Measurements from ENCODE around the gene EPHA5. TPM values are rescaled to one million over a fixed set of nuclear protein-coding genes. Genes with fewer than 3 reads are reported as not detected.

Gene EPHA5
- total RNA-seq, 4 donors from 2014 or later: 0.23 to 0.58 (median 0.37) TPM

DNA sequence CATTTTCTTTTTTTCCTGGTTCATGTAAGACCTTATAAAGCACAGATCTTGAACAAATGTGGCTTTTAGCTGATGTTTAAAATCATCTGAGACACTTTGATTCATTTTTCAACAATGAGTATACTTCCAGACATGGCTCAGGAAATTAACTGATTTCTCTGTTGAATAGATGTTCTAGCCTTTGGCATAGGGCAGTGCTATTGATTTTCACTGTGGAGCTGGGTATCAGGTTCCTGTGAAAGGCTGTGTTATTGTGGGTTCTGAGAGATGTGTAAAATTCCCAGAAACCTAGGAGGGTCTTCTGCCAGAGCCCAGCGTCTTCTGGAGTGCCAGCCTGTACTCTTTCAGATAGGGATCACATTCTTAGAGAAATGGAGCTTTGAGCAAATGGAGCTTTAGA is 278.9 kb downstream of the EPHA5 start:
- H3K4me3 ChIP-seq: no peak overlapping the region
- intact Hi-C loops (cut with DNase I): no loop called here

DNA sequence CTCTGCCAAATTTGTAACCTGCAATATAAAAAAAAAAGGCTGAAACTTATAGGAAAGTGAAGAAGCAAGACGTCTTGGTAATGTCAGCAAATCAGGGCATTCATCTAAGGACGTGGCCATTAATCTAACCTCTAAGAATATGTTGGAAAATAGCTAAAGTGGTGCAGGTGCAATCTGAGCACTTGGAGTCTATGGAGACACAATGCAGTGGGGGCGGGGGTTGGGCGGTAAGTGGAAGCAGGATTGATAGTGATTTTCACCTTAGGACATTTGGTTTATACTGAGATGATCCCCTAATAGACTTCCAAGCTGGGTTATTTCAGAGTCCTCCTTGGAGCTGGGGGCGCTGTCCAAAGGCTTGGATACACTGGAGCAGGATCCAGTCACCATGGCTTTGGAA is 283.4 kb downstream of the EPHA5 start:
- WGBS: 79% methylated on average over 5 of the region's 5 CpGs
- no peaks in the 10 kb centered on the region for H3K9me3 ChIP-seq
- TF ChIP-seq EP300 (IDR thresholded peaks at IDR 0.05): no peak
- TF ChIP-seq POLR2AphosphoS5 (IDR thresholded peaks at IDR 0.05): no peak
- TF ChIP-seq, protein P1, sequence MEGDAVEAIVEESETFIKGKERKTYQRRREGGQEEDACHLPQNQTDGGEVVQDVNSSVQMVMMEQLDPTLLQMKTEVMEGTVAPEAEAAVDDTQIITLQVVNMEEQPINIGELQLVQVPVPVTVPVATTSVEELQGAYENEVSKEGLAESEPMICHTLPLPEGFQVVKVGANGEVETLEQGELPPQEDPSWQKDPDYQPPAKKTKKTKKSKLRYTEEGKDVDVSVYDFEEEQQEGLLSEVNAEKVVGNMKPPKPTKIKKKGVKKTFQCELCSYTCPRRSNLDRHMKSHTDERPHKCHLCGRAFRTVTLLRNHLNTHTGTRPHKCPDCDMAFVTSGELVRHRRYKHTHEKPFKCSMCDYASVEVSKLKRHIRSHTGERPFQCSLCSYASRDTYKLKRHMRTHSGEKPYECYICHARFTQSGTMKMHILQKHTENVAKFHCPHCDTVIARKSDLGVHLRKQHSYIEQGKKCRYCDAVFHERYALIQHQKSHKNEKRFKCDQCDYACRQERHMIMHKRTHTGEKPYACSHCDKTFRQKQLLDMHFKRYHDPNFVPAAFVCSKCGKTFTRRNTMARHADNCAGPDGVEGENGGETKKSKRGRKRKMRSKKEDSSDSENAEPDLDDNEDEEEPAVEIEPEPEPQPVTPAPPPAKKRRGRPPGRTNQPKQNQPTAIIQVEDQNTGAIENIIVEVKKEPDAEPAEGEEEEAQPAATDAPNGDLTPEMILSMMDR (IDR thresholded peaks at IDR 0.05): no peak
- TF ChIP-seq POLR2A (IDR thresholded peaks at IDR 0.05; ENCODE audit: low read depth): no peak
- intact Hi-C loops (cut with DNase I): no loop called here
- H3K4me3 ChIP-seq: no peak overlapping the region
- H3K27ac ChIP-seq (replicated peaks in 1 of 4): no peak overlapping the region
- no peak for DNase-seq (ENCODE audit: extremely low spot score)
- no peaks in the 10 kb centered on the region for H3K4me1 ChIP-seq
- no peaks in the 10 kb centered on the region for H3K36me3 ChIP-seq
- H3K27me3 ChIP-seq: no peaks in the 10 kb centered on the region

More for the DNA sequence above, 278.9 kb downstream of the EPHA5 start:
- 88% methylated on average over 1 of the region's 1 CpG for WGBS
- Histone ChIP-seq H3K27ac (replicated peaks in 1 of 4) (no peak overlapping the region), H3K27me3 (no peaks in the 10 kb centered on the region), H3K4me1 (no peaks in the 10 kb centered on the region), H3K9me3 (peaks cover 0 to 8% (median 2%) of the 10 kb centered on the region in 4 donors), H3K36me3 (no peaks in the 10 kb centered on the region)
- no peak for DNase-seq (ENCODE audit: extremely low spot score)
- no peak for TF ChIP-seq EP300 (IDR thresholded peaks at IDR 0.05)
- TF ChIP-seq, protein P1 (IDR thresholded peaks at IDR 0.05): no peak
- TF ChIP-seq POLR2AphosphoS5 (IDR thresholded peaks at IDR 0.05): no peak
- TF ChIP-seq POLR2A (IDR thresholded peaks at IDR 0.05; ENCODE audit: low read depth): no peak

DNA sequence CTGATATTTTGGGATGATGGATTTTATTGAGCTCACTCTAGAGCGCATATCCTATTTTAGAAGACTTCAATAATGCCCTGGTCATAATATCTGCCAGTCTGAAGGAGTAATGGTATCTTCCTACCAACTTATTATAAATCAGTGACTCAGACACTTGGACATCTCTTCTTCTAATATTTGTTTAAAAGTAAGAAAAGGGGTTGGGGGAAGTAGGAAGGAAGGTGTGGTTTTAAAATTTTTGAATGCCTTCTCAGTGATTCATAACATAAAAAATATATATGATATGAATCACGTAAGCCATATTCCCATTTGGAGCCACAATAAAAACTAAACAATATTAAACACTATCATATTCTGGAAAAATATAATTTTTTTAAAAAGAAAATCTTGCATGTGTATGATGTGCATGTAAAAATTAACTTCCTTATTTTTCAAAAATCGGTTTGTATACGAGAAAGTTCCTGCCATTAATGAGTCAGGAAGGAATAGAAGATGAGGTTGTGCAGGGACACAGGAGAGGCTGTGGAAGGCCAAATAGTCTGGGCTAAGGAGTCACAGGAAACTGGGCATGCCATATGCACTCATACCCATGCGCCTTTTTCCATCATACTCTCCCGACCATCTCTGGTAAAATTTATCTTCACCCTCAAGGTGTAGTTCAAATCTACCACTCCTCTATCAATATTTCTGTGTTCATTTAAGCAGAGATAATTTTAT is 286.5 kb downstream of the EPHA5 start:
- no peak overlapping the region for H3K27ac ChIP-seq (replicated peaks in 1 of 4)
- DNase-seq (ENCODE audit: extremely low spot score): no peak
- intact Hi-C loops (cut with DNase I): no loop called here
- H3K9me3 ChIP-seq: no peaks in the 10 kb centered on the region
- H3K27me3 ChIP-seq: no peaks in the 10 kb centered on the region
- 85% methylated on average over 6 of the region's 6 CpGs for WGBS
- TF ChIP-seq POLR2AphosphoS5 (IDR thresholded peaks at IDR 0.05) (no peak), EP300 (IDR thresholded peaks at IDR 0.05) (no peak), POLR2A (IDR thresholded peaks at IDR 0.05; ENCODE audit: low read depth) (no peak)
- TF ChIP-seq, protein P1 (IDR thresholded peaks at IDR 0.05): no peak
- no peaks in the 10 kb centered on the region for H3K4me1 ChIP-seq
- no peaks in the 10 kb centered on the region for H3K36me3 ChIP-seq
- no peak overlapping the region for H3K4me3 ChIP-seq

DNA sequence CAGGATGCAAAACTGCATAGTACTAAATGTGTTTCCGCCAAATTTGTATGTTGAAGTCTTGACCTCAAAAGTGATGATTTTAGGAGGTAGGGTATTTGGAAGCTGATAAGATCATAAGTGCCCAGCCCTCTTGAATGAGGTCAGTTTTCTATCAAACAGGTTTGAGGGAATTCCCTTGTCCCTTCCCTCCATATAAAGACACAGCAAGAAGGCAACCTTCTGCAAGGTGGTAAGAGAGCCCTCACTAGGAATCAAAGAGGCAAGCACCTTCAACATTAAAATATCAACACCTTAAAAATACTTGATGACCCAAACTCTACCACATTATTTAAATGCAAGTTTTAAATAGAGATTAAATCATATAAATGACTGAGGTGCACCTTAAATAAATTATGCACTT is 288.6 kb downstream of the EPHA5 start:
- H3K4me1 ChIP-seq: no peaks in the 10 kb centered on the region
- H3K36me3 ChIP-seq: no peaks in the 10 kb centered on the region
- no peak overlapping the region for H3K4me3 ChIP-seq
- TF ChIP-seq, protein P1 (IDR thresholded peaks at IDR 0.05): no peak
- TF ChIP-seq EP300 (IDR thresholded peaks at IDR 0.05): no peak
- TF ChIP-seq POLR2AphosphoS5 (IDR thresholded peaks at IDR 0.05): no peak
- TF ChIP-seq POLR2A (IDR thresholded peaks at IDR 0.05; ENCODE audit: low read depth): no peak
- DNase-seq (ENCODE audit: extremely low spot score): no peak
- 6% methylated on average over 1 of the region's 1 CpG for WGBS
- H3K9me3 ChIP-seq: no peaks in the 10 kb centered on the region
- H3K27ac ChIP-seq (replicated peaks in 1 of 4): no peak overlapping the region
- intact Hi-C loops (cut with DNase I): no loop called here
- H3K27me3 ChIP-seq: no peaks in the 10 kb centered on the region

DNA sequence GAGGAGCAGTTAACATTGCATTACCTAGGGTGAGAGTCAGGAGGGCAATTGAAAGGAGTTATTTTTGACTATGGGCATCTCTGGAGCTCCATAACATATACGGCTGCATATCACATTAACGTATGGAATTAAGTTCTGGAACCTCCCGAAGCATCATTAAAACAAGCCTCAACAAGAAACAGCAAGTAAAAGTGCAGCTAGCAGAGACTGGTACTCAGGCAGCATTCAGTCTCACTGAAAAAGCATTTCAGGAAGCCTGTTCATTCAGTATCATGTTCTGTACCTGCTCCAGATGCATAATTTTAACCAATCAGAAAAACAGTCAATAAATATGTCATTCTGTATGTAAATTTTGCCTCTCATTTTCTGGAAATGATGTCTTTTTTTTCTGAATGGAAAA is 299.6 kb downstream of the EPHA5 start:
- DNase-seq (ENCODE audit: extremely low spot score): no peak
- TF ChIP-seq, protein P1 (IDR thresholded peaks at IDR 0.05): no peak
- no peak for TF ChIP-seq POLR2A (IDR thresholded peaks at IDR 0.05; ENCODE audit: low read depth)
- WGBS: 72% methylated on average over 3 of the region's 3 CpGs

More for the DNA sequence above, 299.6 kb downstream of the EPHA5 start:
- Histone ChIP-seq H3K27me3 (no peaks in the 10 kb centered on the region), H3K9me3 (no peaks in the 10 kb centered on the region), H3K4me1 (no peaks in the 10 kb centered on the region), H3K27ac (replicated peaks in 1 of 4) (no peak overlapping the region), H3K4me3 (no peak overlapping the region), H3K36me3 (no peaks in the 10 kb centered on the region)
- intact Hi-C loops (cut with DNase I): no loop called here
